ENCODE data around the gene P2RY11. TPM values are rescaled to one million over a fixed set of nuclear protein-coding genes. Genes with fewer than 3 reads are reported as not detected.
A peak's percentile ranks its signal among the peaks of the same experiment; 100 is the strongest.

Gene P2RY11
- total RNA-seq, 2 experiments from 2014 or later = 28.4 to 29.6 TPM

DNA sequence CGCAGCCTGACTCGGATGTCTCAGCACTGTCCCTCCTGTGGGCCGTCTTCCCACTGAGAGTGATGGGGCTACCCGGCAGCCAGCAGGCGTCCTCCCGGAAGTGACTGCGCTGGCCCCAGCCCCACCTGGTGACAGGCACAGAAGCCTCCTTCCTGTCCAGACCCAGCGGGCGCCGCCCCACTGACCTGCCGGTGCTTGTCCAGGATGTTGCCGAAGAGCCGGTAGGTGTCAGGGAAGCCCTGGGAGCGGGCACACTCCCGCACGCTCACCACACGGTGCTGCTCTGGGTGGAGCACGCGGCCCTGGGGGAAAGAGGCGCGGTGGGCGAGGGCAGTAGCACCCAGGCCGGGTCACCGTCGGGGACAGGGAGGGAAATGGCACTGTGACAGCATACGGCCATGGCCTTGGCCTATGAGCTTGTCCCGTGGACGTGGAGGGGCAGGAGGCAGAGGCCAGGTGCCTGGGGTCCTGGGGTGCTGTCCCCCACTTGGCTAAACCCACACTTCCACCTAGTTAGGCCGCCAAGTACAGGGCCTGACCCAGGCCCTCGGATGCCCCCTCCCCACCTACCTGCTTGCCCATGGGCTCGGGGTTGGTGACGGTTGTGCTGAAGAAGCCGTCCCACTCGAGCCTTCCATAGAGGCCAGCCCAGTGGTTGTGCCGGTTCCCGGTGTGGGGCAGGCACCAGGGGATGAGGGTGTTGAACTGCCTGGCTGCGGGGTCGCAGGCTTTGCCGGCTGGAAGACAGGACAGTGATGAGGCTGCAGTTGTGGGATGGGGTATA lies 24.2 kb downstream of the P2RY11 start:
- CTCF ChIA-PET = no interaction called here
- H3K27me3 Mint-ChIP-seq = no peaks in the 10 kb centered on the region

DNA sequence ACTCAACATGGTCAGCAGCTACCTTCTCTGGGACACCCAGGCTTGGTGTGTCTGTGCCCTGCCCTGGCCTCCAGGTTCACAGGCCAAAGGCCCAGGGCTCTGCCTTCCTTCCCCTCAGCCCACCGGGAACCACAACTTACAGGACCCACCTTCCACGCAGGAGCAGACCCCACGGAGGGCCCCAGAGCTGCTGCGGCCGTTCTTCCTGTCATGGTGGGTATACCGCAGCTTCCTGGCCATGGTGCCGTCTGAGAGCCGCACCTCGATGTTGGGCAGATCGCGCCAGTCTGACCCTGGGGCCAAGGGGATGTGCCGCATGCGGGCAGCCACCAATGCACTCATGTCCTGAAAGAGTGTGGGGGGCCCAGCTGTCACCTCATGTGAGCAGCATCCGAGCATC lies 25.4 kb downstream of the P2RY11 start:
- Mint-ChIP-seq H3K4me3 (no peak overlapping the region), H3K36me3 (peaks cover 45% of the 10 kb centered on the region), H3K4me1 (ENCODE audit: low read depth) (peaks cover 7% of the 10 kb centered on the region), H3K27me3 (no peaks in the 10 kb centered on the region), H3K27ac (no peak overlapping the region), H3K9me3 (no peaks in the 10 kb centered on the region)
- ChIA-PET POLR2A (no interaction called here), CTCF (no interaction called here)
- intact Hi-C loops (cut with micrococcal nuclease) = no loop called here
- no peak for DNase-seq

More for the DNA sequence above, 24.2 kb downstream of the P2RY11 start:
- Mint-ChIP-seq H3K36me3 (peaks cover 38% of the 10 kb centered on the region), H3K27ac (no peak overlapping the region), H3K4me1 (ENCODE audit: low read depth) (no peaks in the 10 kb centered on the region), H3K9me3 (no peaks in the 10 kb centered on the region), H3K4me3 (no peak overlapping the region)
- POLR2A ChIA-PET = interaction anchor here (0.5 kb wide), 1 partner anchor 14 kb away, joined by 3 read pairs; no protein-coding TSS in a partner anchor
- no peak for DNase-seq
- intact Hi-C loops (cut with micrococcal nuclease) = no loop called here

DNA sequence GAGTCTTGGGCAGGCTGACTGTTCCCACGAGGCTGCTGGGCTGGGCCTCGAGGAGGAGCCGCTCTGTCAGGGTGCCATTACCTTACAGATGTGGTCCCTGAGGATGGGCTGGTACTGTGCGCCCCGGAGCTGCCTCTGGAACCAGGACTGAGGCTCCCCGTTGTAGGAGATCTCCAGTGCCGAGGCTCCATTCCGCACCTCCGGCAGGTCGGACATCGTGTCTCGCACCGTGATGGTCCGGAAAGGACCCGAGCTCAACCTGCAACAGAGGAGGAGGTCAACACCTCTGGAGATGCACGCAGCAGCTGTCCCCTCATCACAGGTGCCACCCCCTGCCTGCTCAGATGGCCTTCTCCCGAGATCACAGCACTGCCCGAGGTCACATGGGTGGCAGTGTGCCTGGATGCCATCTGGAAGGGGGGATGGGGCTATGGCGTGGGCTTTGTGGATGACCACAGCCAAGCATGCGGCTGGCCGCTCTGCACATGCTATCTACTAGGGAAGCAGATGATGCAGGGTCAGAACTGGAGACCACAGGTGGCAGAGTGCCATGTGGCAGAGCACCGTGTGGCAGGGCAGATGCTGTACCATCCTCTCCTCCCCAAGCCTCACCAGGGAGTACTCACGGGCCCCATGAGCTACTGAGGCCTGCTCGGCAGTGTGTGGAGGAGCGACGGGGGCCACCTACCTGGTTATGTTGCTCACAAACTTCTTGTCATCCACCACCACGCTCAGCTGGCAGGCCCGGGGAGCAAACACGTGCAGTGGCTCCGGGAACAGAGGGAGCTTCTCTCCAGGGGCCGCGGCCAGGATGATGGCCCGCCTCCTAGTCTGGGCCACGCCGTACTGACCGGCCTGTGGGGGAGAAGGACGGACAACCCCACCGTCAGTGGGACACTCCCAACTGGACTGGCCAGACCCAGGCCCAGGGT lies 26.5 kb downstream of the P2RY11 start:
- CTCF ChIA-PET = no interaction called here
- POLR2A ChIA-PET = interaction anchor here (0.7 kb wide), 1 partner anchor 16 kb away, joined by 3 read pairs; no protein-coding TSS in a partner anchor
- no peak overlapping the region for H3K27ac Mint-ChIP-seq
- no peaks in the 10 kb centered on the region for H3K9me3 Mint-ChIP-seq
- no peak overlapping the region for H3K4me3 Mint-ChIP-seq
- intact Hi-C loops (cut with micrococcal nuclease) = no loop called here
- no peaks in the 10 kb centered on the region for H3K27me3 Mint-ChIP-seq
- H3K36me3 Mint-ChIP-seq = peaks cover 45% of the 10 kb centered on the region
- peaks cover 18% of the 10 kb centered on the region for H3K4me1 Mint-ChIP-seq (ENCODE audit: low read depth)
- no peak for DNase-seq

DNA sequence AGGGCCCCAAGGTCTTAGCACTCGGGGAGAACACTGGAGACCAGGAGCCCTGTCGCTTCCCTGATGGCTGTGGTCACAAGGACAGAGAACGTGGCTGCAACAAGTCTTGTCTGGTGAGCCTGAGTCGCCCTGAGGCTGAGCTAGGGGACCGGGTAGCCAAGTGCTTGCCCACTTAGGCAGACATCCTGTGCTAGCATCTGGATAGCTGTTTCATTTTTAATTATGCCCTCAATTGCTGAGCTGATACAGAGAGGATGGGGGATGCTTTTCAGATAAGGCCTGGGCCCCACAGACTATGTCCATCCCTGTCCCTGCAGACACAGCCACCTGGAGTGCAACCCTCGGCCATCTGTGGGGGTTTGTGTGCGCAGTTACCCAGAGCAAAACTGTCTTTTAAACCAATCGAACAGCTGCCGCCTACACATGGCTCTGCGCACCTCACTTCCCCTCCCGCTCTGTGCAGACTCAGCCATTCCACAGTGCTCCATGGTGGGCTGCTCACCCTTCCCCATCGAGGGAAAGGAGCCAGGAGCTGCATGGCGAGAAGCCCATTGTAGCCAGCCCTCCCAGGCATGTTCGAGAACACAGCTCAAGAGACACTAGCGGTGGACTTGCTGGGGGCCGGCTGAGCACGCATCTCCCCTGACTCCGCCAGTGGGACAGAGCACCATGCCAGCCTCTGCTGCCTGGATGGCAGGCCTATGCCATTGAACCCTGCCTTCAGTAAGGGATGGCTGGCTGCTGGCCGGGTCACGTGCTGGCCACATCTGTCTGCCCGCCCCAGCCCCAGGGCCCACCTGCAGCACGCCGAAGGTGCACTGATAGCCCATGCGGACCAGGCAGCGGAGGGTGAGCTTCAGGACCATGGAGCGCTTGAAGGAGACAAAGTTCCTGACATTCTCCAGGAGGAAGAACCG lies 27.6 kb downstream of the P2RY11 start:
- DNase-seq = no peak
- H3K4me3 Mint-ChIP-seq = no peak overlapping the region
- peaks cover 50% of the 10 kb centered on the region for H3K36me3 Mint-ChIP-seq
- intact Hi-C loops (cut with micrococcal nuclease) = no loop called here
- H3K27ac Mint-ChIP-seq = no peak overlapping the region
- ChIA-PET CTCF (interaction anchor here (0.6 kb wide), 2 partner anchors 115 to 798 kb away, joined by 3 to 4 read pairs; no protein-coding TSS in a partner anchor), POLR2A (interaction anchor here (0.6 to 0.7 kb wide), 2 partner anchors 15 to 135 kb away, joined by 3 to 4 read pairs; no protein-coding TSS in a partner anchor)
- peaks cover 28% of the 10 kb centered on the region for H3K4me1 Mint-ChIP-seq (ENCODE audit: low read depth)
- H3K27me3 Mint-ChIP-seq = no peaks in the 10 kb centered on the region
- H3K9me3 Mint-ChIP-seq = no peaks in the 10 kb centered on the region

DNA sequence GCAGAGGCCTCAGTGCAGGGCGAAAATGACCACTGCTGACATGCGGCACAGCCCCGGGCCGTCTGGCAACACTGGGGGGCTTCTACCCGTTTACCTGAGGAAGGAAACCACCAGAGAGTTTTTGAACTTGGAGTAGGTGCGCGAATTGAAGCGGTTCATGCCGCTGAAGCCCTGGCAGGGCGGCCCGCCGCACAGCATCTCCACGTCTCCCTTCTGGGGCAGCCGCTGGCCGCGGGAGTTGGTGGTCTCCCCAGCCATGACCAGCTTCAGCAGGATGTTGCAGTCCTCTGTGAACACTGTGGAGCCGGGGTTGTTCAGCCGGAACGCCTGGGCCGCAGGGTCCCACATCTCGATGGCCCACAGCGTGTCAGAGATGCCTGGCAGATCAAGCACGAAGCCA lies 28.5 kb downstream of the P2RY11 start:
- H3K4me1 Mint-ChIP-seq (ENCODE audit: low read depth) = peaks cover 34% of the 10 kb centered on the region
- no peaks in the 10 kb centered on the region for H3K9me3 Mint-ChIP-seq
- no peak overlapping the region for H3K4me3 Mint-ChIP-seq
- CTCF ChIA-PET = interaction anchor here (0.6 kb wide), 1 partner anchor 114 kb away, joined by 3 read pairs; no protein-coding TSS in a partner anchor
- intact Hi-C loops (cut with micrococcal nuclease) = no loop called here
- H3K27ac Mint-ChIP-seq = no peak overlapping the region
- POLR2A ChIA-PET = no interaction called here
- DNase-seq = no peak
- H3K36me3 Mint-ChIP-seq = peaks cover 56% of the 10 kb centered on the region
- H3K27me3 Mint-ChIP-seq = no peaks in the 10 kb centered on the region

DNA sequence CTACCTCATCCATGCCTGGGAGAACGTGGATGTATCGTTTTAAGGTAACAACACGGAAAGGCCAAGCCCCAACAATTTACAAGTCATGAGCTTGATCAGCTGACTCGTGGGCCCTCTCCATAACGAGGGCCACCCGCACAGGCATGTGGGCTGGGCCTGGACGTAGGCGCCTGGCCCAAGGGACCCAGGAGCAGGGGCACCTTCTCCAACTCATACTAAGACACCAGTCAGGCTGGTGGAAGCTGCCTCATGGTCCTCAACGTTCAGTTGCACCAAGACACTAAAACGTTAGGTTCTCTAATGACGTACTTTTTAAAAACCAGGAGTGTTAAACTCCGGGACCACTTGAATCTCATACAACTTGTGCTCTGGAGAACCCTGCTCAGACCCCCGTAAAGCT lies 30.0 kb downstream of the P2RY11 start:
- peaks cover 43% of the 10 kb centered on the region for H3K4me1 Mint-ChIP-seq (ENCODE audit: low read depth)
- H3K4me3 Mint-ChIP-seq = no peak overlapping the region
- intact Hi-C loops (cut with micrococcal nuclease) = no loop called here
- peak overlapping the region; percentile 60 for H3K27ac Mint-ChIP-seq
- POLR2A ChIA-PET = no interaction called here
- no peaks in the 10 kb centered on the region for H3K9me3 Mint-ChIP-seq
- no peak for DNase-seq
- H3K36me3 Mint-ChIP-seq = peaks cover 69% of the 10 kb centered on the region
- no peaks in the 10 kb centered on the region for H3K27me3 Mint-ChIP-seq
- CTCF ChIA-PET = interaction anchor here (1.0 to 2.5 kb wide), 3 partner anchors 42 to 117 kb away, joined by 4 to 13 read pairs (median 5); no protein-coding TSS in a partner anchor

DNA sequence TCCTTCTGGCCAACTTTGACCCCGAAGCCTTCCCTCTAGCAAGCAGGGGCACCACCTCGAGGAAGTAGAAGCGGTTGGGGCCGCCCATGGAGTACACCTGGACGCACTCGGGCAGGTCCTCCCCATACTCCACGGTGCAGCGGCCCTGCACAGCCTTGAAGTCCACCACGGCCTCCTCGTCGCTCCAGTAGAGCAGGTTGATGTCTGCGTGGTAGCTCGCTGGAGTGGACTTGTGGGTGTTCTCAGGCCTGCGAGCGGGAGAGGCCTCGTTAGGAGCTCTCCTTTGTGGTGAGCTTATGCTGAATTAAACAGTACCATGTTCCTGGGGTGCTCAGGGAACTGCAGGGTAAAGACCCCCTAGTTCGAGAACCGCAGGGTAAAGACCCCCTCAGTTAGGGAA lies 30.5 kb downstream of the P2RY11 start:
- H3K4me3 Mint-ChIP-seq = no peak overlapping the region
- peaks cover 44% of the 10 kb centered on the region for H3K4me1 Mint-ChIP-seq (ENCODE audit: low read depth)
- H3K36me3 Mint-ChIP-seq = peaks cover 71% of the 10 kb centered on the region
- H3K27me3 Mint-ChIP-seq = no peaks in the 10 kb centered on the region
- ChIA-PET POLR2A (no interaction called here), CTCF (interaction anchor here (0.9 to 2.5 kb wide), 6 partner anchors 37 to 212 kb away, joined by 3 to 13 read pairs (median 4); partner anchors contain the start of gene ICAM1)
- no peak for DNase-seq
- no peaks in the 10 kb centered on the region for H3K9me3 Mint-ChIP-seq
- intact Hi-C loops (cut with micrococcal nuclease) = no loop called here
- peak overlapping the region; percentile 94 for H3K27ac Mint-ChIP-seq

DNA sequence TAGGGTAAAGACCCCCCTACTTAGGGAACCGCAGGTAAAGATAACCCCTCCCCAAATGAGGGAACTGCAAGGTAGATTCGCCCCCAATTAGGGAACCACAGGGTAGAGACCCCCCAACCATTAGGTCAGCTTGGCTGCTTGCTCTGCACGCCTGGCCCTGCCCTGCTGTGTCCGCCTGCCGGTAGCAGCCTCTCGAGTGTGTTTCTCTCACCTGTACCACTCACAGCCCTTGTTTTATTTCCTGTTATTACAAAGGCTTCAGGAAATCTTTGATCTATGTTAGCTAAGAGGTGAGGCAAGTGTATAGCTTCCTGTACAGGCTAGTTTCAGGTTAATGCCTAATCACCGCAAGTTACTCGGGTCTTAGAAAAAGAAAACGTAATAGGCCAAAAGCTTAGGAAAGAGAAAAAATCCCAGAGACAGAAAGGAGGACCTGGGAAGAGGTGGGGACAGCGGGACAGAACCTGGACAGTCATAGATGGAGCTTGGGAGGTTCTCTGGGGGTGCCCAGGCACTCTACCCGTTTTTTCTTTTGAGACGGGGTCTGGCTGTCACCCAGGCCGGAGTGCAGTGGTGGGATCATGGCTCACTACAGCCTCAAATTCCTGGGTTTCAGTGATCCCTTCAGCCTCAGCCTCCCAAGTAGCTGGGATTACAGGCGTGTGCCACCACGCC lies 31.3 kb downstream of the P2RY11 start:
- POLR2A ChIA-PET = no interaction called here
- CTCF ChIA-PET = interaction anchor here (0.6 to 2.5 kb wide), 12 partner anchors 10 to 212 kb away, joined by 3 to 13 read pairs (median 3); partner anchors contain the start of genes ICAM1 and PPAN
- H3K4me3 Mint-ChIP-seq = no peak overlapping the region
- peak; percentile 51 for DNase-seq
- no peaks in the 10 kb centered on the region for H3K27me3 Mint-ChIP-seq
- intact Hi-C loops (cut with micrococcal nuclease) = no loop called here
- H3K27ac Mint-ChIP-seq = peak overlapping the region; percentile 94
- peaks cover 70% of the 10 kb centered on the region for H3K36me3 Mint-ChIP-seq
- peaks cover 44% of the 10 kb centered on the region for H3K4me1 Mint-ChIP-seq (ENCODE audit: low read depth)
- no peaks in the 10 kb centered on the region for H3K9me3 Mint-ChIP-seq

DNA sequence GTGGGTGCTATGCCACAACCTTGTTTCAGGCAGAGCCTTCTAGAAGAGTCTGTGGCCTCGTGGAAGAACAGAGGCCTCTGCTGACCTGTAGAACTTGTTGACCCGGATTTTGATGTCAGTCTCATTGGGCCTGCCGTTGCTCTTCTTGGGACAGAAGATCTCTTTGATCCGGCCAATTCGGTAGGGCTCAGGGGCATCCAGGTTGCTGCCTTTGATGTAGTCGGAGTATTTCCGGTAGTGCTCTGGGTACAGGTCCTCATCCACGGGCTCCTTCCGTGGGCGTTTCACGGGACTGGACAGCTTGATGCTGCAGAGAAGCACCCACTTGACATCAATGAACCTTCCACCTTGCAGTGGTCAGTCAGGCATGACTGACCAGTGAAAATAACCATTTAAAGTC lies 32.2 kb downstream of the P2RY11 start:
- intact Hi-C loops (cut with micrococcal nuclease) = no loop called here
- Mint-ChIP-seq H3K36me3 (peaks cover 70% of the 10 kb centered on the region), H3K27ac (peak overlapping the region; percentile 94), H3K4me3 (no peak overlapping the region), H3K9me3 (no peaks in the 10 kb centered on the region), H3K4me1 (ENCODE audit: low read depth) (peaks cover 44% of the 10 kb centered on the region), H3K27me3 (no peaks in the 10 kb centered on the region)
- ChIA-PET POLR2A (no interaction called here), CTCF (interaction anchor here (0.8 to 2.5 kb wide), 7 partner anchors 44 to 127 kb away, joined by 3 to 13 read pairs (median 3); partner anchors contain the start of gene ICAM1)
- DNase-seq = peak; percentile 22

DNA sequence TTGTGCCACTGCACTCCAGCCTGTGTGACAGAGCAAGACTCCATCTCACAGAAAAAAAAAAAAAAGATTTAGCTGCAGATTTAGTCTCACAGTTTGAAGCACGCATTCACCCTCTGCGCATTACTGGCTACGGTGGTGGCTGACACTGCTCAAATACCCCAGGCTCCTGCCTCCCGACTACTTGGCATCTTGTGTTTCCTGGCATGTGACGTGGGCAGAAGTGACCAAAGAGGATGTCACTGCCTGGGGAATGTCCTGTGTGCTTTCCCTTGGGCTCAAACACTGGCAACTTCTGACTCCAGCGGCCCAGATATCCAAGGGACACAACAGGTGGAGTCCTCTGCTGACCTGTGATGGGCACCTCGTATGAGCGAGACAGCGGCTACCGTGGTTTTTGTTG lies 32.9 kb downstream of the P2RY11 start:
- ChIA-PET CTCF (interaction anchor here (1.0 to 2.1 kb wide), 2 partner anchors 45 to 105 kb away, joined by 3 to 7 read pairs; no protein-coding TSS in a partner anchor), POLR2A (no interaction called here)
- DNase-seq = no peak
- H3K36me3 Mint-ChIP-seq = peaks cover 70% of the 10 kb centered on the region
- peak overlapping the region; percentile 43 for H3K27ac Mint-ChIP-seq
- H3K4me3 Mint-ChIP-seq = no peak overlapping the region
- intact Hi-C loops (cut with micrococcal nuclease) = no loop called here
- H3K27me3 Mint-ChIP-seq = no peaks in the 10 kb centered on the region
- H3K9me3 Mint-ChIP-seq = no peaks in the 10 kb centered on the region
- H3K4me1 Mint-ChIP-seq (ENCODE audit: low read depth) = peaks cover 44% of the 10 kb centered on the region

DNA sequence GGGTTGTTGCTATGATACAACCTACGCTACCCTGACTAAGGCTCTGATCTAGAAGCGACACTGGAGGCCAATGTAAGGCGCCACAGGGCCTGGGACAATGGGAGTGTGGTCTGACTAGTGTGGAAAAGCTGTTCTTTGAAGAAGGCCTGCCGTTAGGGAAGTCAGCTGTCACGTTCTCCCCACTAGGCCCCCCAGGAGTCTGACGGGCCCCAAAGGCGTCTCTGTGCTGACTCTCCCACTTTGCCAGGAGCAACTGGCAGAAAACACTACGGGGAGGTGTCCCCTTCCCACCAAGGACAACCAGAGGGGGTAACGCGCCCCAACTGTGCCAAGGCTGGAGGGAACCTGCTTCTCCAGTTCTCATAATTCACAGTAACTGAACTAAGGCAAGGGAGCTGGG lies 33.5 kb downstream of the P2RY11 start:
- intact Hi-C loops (cut with micrococcal nuclease) = no loop called here
- H3K4me1 Mint-ChIP-seq (ENCODE audit: low read depth) = peaks cover 44% of the 10 kb centered on the region
- no peaks in the 10 kb centered on the region for H3K9me3 Mint-ChIP-seq
- ChIA-PET POLR2A (interaction anchor here (0.8 kb wide), 1 partner anchor 105 kb away, joined by 4 read pairs; no protein-coding TSS in a partner anchor), CTCF (interaction anchor here (2.1 kb wide), 1 partner anchor 105 kb away, joined by 7 read pairs; no protein-coding TSS in a partner anchor)
- H3K27ac Mint-ChIP-seq = peak overlapping the region; percentile 42
- peaks cover 70% of the 10 kb centered on the region for H3K36me3 Mint-ChIP-seq
- H3K4me3 Mint-ChIP-seq = no peak overlapping the region
- DNase-seq = peak; percentile 24
- no peaks in the 10 kb centered on the region for H3K27me3 Mint-ChIP-seq

All from activated CD4-positive, alpha-beta memory T cell treated with anti-CD3 and anti-CD28 coated beads for 36 hours (primary cell).